Measurements from ENCODE around the gene STRN. TPM values are rescaled to one million over a fixed set of nuclear protein-coding genes. Genes with fewer than 3 reads are reported as not detected.
"Not testable (repeated sequence)": the region's sequence is repeated elsewhere in the genome, so short reads cannot be mapped to it uniquely, and the experiment has no call there.

STRN gene
- total RNA-seq, 1 experiment from 2014 or later: 37.4 TPM

- POLR2A ChIA-PET: no interaction called here
- Histone ChIP-seq H3K4me3 (ENCODE audit: low read depth in 2 of 2, low read length in 2 of 2) (no peak overlapping the region), H3K27ac (ENCODE audit: low read length) (no peak overlapping the region), H3K9me3 (ENCODE audit: control insufficient read depth, insufficient read depth, low read depth, low read length) (no peaks in the 10 kb centered on the region), H3K4me1 (ENCODE audit: control insufficient read depth, insufficient read depth, low read length) (no peaks in the 10 kb centered on the region), H3K36me3 (ENCODE audit: control insufficient read depth, insufficient read depth, low read length) (no peaks in the 10 kb centered on the region), H3K27me3 (ENCODE audit: control insufficient read depth, insufficient read depth, low read length) (no peaks in the 10 kb centered on the region)
- in situ Hi-C loops (cut with HindIII; ENCODE audit: low pct_unique_long_range_greater_than_20kb, low sequenced_read_pairs) (no loop called here), intact Hi-C loops (cut with micrococcal nuclease; ENCODE audit: unreplicated experiment) (no loop called here)
- ATAC-seq: no peak
- no TSS peak for BruUV-seq (replicated peaks)
- no peak for TF ChIP-seq TCF7L2 (IDR thresholded peaks at IDR 0.05; ENCODE audit: low read depth, low read length)
- no peak for TF ChIP-seq POLR2AphosphoS5 (IDR thresholded peaks at IDR 0.05; ENCODE audit: low read depth, low read length)
- TF ChIP-seq SIN3A (IDR thresholded peaks at IDR 0.05; ENCODE audit: borderline replicate concordance, insufficient read depth, low read depth, low read length): no peak
- TF ChIP-seq, protein P1, sequence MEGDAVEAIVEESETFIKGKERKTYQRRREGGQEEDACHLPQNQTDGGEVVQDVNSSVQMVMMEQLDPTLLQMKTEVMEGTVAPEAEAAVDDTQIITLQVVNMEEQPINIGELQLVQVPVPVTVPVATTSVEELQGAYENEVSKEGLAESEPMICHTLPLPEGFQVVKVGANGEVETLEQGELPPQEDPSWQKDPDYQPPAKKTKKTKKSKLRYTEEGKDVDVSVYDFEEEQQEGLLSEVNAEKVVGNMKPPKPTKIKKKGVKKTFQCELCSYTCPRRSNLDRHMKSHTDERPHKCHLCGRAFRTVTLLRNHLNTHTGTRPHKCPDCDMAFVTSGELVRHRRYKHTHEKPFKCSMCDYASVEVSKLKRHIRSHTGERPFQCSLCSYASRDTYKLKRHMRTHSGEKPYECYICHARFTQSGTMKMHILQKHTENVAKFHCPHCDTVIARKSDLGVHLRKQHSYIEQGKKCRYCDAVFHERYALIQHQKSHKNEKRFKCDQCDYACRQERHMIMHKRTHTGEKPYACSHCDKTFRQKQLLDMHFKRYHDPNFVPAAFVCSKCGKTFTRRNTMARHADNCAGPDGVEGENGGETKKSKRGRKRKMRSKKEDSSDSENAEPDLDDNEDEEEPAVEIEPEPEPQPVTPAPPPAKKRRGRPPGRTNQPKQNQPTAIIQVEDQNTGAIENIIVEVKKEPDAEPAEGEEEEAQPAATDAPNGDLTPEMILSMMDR (IDR thresholded peaks at IDR 0.05): no peak
- TF ChIP-seq, protein P2, sequence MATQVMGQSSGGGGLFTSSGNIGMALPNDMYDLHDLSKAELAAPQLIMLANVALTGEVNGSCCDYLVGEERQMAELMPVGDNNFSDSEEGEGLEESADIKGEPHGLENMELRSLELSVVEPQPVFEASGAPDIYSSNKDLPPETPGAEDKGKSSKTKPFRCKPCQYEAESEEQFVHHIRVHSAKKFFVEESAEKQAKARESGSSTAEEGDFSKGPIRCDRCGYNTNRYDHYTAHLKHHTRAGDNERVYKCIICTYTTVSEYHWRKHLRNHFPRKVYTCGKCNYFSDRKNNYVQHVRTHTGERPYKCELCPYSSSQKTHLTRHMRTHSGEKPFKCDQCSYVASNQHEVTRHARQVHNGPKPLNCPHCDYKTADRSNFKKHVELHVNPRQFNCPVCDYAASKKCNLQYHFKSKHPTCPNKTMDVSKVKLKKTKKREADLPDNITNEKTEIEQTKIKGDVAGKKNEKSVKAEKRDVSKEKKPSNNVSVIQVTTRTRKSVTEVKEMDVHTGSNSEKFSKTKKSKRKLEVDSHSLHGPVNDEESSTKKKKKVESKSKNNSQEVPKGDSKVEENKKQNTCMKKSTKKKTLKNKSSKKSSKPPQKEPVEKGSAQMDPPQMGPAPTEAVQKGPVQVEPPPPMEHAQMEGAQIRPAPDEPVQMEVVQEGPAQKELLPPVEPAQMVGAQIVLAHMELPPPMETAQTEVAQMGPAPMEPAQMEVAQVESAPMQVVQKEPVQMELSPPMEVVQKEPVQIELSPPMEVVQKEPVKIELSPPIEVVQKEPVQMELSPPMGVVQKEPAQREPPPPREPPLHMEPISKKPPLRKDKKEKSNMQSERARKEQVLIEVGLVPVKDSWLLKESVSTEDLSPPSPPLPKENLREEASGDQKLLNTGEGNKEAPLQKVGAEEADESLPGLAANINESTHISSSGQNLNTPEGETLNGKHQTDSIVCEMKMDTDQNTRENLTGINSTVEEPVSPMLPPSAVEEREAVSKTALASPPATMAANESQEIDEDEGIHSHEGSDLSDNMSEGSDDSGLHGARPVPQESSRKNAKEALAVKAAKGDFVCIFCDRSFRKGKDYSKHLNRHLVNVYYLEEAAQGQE (IDR thresholded peaks at IDR 0.05; ENCODE audit: insufficient read depth in 1 of 2, low read depth in 2 of 2, low read length in 1 of 2): no peak
- no peak for DNase-seq (ENCODE audit: low read depth, low spot score)
- CTCF ChIA-PET: no interaction called here
Observed at GRCh38 chr2:36982467-36982866, 16.1 kb upstream of the STRN start.

DNA sequence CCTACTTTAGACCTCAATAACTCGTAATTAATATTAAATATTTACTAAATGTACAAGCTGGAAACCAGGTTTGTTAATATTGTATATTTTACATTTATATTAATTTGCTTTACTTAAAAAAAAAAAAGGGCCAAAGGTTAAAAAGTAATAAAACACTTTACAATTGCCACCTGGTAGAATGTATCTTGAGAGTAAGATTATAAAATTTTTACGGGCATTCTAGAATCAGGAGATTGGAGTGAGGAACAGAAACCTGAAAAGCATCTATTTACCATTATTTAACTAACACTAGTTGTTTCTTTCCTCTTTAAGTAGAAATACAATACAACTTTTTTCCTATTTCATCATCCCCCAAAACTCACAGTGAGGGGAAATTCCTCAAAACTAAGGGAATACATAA, 15.6 kb upstream of the STRN start:
- intact Hi-C loops (cut with micrococcal nuclease; ENCODE audit: unreplicated experiment) (no loop called here), in situ Hi-C loops (cut with HindIII; ENCODE audit: low pct_unique_long_range_greater_than_20kb, low sequenced_read_pairs) (no loop called here)
- CTCF ChIA-PET: no interaction called here
- H3K4me3 ChIP-seq (ENCODE audit: low read depth in 2 of 2, low read length in 2 of 2): no peak overlapping the region
- H3K9me3 ChIP-seq (ENCODE audit: control insufficient read depth, insufficient read depth, low read depth, low read length): no peaks in the 10 kb centered on the region
- ATAC-seq (no peak), DNase-seq (ENCODE audit: low read depth, low spot score) (no peak)
- no peaks in the 10 kb centered on the region for H3K4me1 ChIP-seq (ENCODE audit: control insufficient read depth, insufficient read depth, low read length)
- TF ChIP-seq POLR2AphosphoS5 (IDR thresholded peaks at IDR 0.05; ENCODE audit: low read depth, low read length) (no peak), TCF7L2 (IDR thresholded peaks at IDR 0.05; ENCODE audit: low read depth, low read length) (no peak), SIN3A (IDR thresholded peaks at IDR 0.05; ENCODE audit: borderline replicate concordance, insufficient read depth, low read depth, low read length) (no peak)
- TF ChIP-seq, protein P1 (IDR thresholded peaks at IDR 0.05): no peak
- TF ChIP-seq, protein P2 (IDR thresholded peaks at IDR 0.05; ENCODE audit: insufficient read depth in 1 of 2, low read depth in 2 of 2, low read length in 1 of 2): no peak
- BruUV-seq (replicated peaks): TSS peak; percentile 30
- H3K27ac ChIP-seq (ENCODE audit: low read length): no peak overlapping the region
- POLR2A ChIA-PET: no interaction called here
- no peaks in the 10 kb centered on the region for H3K36me3 ChIP-seq (ENCODE audit: control insufficient read depth, insufficient read depth, low read length)
- no peaks in the 10 kb centered on the region for H3K27me3 ChIP-seq (ENCODE audit: control insufficient read depth, insufficient read depth, low read length)

DNA sequence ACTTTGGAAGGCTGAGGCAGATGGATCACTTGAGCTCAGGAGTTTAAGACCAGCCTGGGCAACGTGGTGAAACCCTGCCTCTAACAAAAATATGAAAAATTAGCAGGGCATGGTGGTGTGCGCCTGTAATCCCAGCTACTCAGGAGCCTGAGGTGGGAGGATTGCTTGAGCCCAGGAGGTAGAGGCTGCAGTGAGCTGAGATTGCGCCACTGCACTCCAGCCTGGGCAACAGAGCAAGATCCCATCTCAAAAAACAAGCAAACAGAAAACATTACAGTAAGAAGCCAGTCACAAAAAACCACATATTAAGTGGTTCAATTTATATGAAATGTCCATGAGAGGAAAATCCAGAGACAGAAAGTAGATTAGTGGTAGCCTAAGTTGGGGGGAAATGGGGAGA, 12.7 kb upstream of the STRN start:
- H3K36me3 ChIP-seq (ENCODE audit: control insufficient read depth, insufficient read depth, low read length); CTCF ChIA-PET; BruUV-seq (replicated peaks): not testable (repeated sequence)

More for the DNA sequence above, 12.7 kb upstream of the STRN start:
- H3K4me3 ChIP-seq (ENCODE audit: low read depth in 2 of 2, low read length in 2 of 2); ATAC-seq; H3K4me1 ChIP-seq (ENCODE audit: control insufficient read depth, insufficient read depth, low read length); in situ Hi-C loops (cut with HindIII; ENCODE audit: low pct_unique_long_range_greater_than_20kb, low sequenced_read_pairs); H3K9me3 ChIP-seq (ENCODE audit: control insufficient read depth, insufficient read depth, low read depth, low read length); H3K27me3 ChIP-seq (ENCODE audit: control insufficient read depth, insufficient read depth, low read length); DNase-seq (ENCODE audit: low read depth, low spot score); H3K27ac ChIP-seq (ENCODE audit: low read length); POLR2A ChIA-PET; intact Hi-C loops (cut with micrococcal nuclease; ENCODE audit: unreplicated experiment): not testable (repeated sequence)
